ENCODE data around the gene GRPR.
"Not testable (repeated sequence)": the region's sequence is repeated elsewhere in the genome, so short reads cannot be mapped to it uniquely, and the experiment has no call there.

GRPR gene

DNA sequence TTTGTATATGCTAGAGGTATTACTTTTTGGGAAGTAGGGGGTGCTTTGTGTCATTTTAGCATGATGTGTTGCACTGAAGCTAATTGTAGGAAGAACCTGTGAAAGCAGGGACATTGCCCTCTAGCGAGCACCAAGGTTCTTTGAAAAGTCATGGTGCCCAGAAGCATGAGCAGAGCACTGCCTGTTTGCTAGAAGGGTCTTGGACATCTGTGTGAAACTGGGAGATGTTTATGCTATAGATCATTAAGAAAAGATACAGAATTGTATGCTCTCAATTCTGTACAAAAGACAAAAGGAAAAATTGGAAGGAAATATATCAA is 14.7 kb downstream of the GRPR start:
- DNase-seq: no peak

- DNase-seq: no peak
Measured at GRCh38 chrX:16140448-16140847, 17.1 kb downstream of the GRPR start.

DNA sequence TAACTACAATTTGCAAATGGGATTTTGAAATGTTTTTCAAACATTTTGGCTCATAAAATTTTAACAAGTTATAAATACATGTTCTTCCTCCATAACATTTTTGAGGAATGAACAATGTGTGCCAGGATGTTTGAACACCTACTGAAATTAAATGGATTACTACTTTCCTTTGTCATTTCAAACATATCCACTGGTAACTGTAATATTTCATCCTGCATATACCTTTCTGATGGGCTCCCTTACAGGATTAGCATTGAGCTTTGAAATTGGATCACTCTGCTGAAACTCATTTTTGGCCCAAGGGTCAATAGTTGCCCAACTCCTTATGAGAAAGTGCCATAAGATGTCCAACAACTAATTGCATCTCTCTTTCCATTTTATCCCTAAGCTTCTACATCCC is 17.6 kb downstream of the GRPR start:
- DNase-seq: no peak

GRCh38 chrX:16141422-16142245 is 18.3 kb downstream of the GRPR start:
- DNase-seq: no peak

DNA sequence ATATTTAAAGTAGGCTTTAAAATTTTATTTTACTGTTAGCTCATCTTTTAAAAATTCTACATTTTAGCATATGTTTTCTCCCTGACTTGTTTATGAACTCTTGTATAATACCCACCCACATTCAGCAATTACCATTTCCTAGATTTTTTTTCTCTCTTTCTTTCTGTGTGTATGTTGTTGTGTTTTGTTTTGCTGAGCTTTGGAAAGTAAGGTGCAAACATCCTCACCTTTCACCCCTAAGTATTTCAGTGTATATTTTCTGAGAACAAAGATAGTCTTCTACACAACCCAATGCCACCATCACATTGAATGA is 18.8 kb downstream of the GRPR start:
- DNase-seq: no peak

GRCh38 chrX:16143968-16144367 is 20.6 kb downstream of the GRPR start:
- DNase-seq: no peak

GRCh38 chrX:16144420-16144819 is 21.1 kb downstream of the GRPR start:
- no peak for DNase-seq

- DNase-seq: not testable (repeated sequence)
Measured at GRCh38 chrX:16145093-16145492, 21.7 kb downstream of the GRPR start.

- DNase-seq: no peak
Measured at GRCh38 chrX:16145656-16146055, 22.3 kb downstream of the GRPR start.

DNA sequence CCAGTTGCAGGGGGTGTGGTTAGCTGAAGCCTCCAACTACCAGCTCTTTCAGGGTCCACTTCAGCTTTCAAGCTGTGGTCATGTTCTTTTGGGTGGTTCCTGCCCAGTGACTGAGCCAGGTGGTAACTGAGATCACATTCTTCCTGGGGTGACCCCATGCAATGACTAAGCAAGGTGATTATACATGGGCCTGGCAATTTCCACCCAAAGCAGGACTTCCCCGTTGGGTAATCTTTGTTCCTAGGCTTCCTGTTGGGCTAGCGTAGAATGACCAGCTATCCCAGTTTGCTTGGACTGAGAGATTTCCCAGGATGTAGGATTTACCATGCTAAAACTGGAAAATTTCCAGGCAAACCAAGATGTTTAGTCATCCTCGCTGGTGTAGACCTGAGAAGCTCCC is 25.5 kb downstream of the GRPR start:
- DNase-seq: no peak

GRCh38 chrX:16155581-16156096 is 32.3 kb downstream of the GRPR start:
- DNase-seq: no peak

GRCh38 chrX:16156692-16157331 is 33.4 kb downstream of the GRPR start:
- no peak for DNase-seq

GRCh38 chrX:16160729-16161128 is 37.4 kb downstream of the GRPR start:
- DNase-seq: no peak

- DNase-seq: not testable (repeated sequence)
Measured at GRCh38 chrX:16161173-16161572, 37.8 kb downstream of the GRPR start.

GRCh38 chrX:16162391-16162790 is 39.0 kb downstream of the GRPR start:
- no peak for DNase-seq

GRCh38 chrX:16164748-16165147 is 41.4 kb downstream of the GRPR start:
- no peak for DNase-seq

- DNase-seq: no peak
Measured at GRCh38 chrX:16167181-16167580, 43.8 kb downstream of the GRPR start, which contains the start of gene MAGEB17. Gene MAGEB17 (plus strand): TSS chrX:16167481. CDS start chrX:16170383, 2,902 bp downstream.

- no peak for DNase-seq
Measured at GRCh38 chrX:16171039-16171438, 47.7 kb downstream of the GRPR start.

- no peak for DNase-seq
Measured at GRCh38 chrX:16171944-16172343, 48.6 kb downstream of the GRPR start.

DNA sequence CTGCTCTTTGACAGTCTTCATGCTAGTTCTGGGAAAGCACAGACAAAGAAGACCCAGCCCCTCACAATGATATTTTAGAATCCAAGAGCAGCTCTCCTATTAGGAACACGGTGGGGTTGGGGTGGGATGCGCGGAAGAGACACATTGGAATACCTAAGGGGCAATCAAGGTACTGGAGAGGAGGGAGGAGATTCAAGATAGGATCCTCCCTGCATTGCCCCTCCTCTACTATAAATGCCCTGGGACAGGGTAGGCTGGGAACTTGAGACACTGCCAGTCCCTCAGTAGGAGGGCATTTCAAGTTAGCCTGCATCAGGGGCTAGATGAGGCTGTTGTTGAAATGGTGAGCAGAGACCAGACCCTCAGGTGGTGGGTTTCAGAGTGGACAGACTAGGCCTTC is 49.0 kb downstream of the GRPR start:
- DNase-seq: no peak

GRCh38 chrX:16175329-16176061 is 52.1 kb downstream of the GRPR start:
- DNase-seq: no peak

DNA sequence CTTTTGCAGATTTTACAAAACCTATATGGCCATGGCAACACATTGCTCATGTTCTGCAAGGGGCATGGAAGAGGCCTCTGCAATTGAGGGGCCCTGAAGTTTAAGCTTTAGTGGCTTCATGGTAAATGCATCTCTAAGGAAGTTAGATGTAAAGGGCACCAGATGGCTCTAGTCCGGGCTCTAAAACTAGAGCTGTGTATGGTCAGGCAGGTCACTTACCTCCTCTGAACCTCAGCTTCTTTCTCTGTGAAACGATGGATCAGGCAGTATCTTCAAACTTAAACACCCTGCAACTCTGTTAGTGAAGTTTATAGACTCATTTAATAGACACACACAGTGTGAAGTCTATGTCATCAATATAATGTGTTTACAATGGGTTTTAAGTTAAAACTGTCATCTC is 53.9 kb downstream of the GRPR start:
- no peak for DNase-seq

- DNase-seq: not testable (repeated sequence)
Measured at GRCh38 chrX:16183843-16184242, 60.5 kb downstream of the GRPR start.

DNA sequence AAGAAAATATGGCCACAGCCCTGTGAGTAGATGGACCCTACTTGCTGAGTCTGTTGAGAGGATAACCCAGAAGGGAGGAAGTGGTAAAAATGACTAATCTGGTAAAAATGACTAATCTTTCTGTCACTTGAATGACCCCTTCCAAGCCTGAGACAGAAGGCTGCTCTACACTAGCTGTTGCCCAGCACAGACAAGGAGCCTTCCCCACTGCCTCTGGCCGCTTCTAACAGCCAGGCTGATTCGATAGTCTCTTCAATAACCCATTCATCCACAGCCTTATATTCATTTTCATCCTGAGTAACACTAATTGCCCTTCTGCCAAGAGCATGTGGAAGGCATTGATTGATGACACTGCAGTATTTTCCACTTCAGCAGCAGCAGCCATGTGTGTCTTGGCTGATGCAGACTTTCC is 62.4 kb downstream of the GRPR start:
- DNase-seq: no peak

All from NCI-H524 treated with DMSO at 0.1 percent for 48 hours (cell line).